Skeletal muscle tissue (tissue), 4 donors: ENCODE data around the gene CENPP. TPM values are rescaled to one million over a fixed set of nuclear protein-coding genes. Genes with fewer than 3 reads are reported as not detected.

Experiments used
- H3K27ac ChIP-seq: one replicate; pipeline ENCODE4 v1.7.0; 2013; ENCODE audit warnings: mild to moderate bottlenecking, low read depth, low read length, inconsistent platforms
- H3K27me3 ChIP-seq, 3 donors: one replicate each; pipeline ENCODE4 v1.7.0; 2013; ENCODE audit warnings: low read length in 3 of 3; ENCODE audit not compliant: control insufficient read depth in 3 of 3, insufficient read depth in 3 of 3
- H3K36me3 ChIP-seq, 3 donors: one replicate each; pipeline ENCODE4 v1.7.0; 2013; ENCODE audit warnings: low read length in 3 of 3; ENCODE audit not compliant: control insufficient read depth in 3 of 3, insufficient read depth in 3 of 3
- H3K4me1 ChIP-seq, 3 donors: one replicate each; pipeline ENCODE4 v1.7.0; 2013; ENCODE audit warnings: low read length in 3 of 3, mild to moderate bottlenecking in 3 of 3; ENCODE audit not compliant: control insufficient read depth in 3 of 3, insufficient read depth in 3 of 3
- H3K4me3 ChIP-seq, 3 donors: one replicate each; pipeline ENCODE4 v1.7.0; 2013; ENCODE audit warnings: low read length in 3 of 3
- H3K9ac ChIP-seq, 3 donors: one replicate each; pipeline ENCODE4 v1.7.0; 2013; ENCODE audit warnings: low read length in 3 of 3, mild to moderate bottlenecking in 3 of 3, moderate library complexity in 2 of 3, low read depth in 1 of 3
- H3K9me3 ChIP-seq, 3 donors: one replicate each; pipeline ENCODE4 v1.7.0; 2013; ENCODE audit warnings: low read length in 3 of 3; ENCODE audit not compliant: control insufficient read depth in 3 of 3
- total RNA-seq: library from RNA; depleted of rRNA; stranded (reverse); fragments of >200 nt; gene quantifications from one replicate; pipeline ENCODE4 v1.2.3, GENCODE V29; 2014
- donor health status: Osteomylitis.

The CENPP gene
- total RNA-seq, 1 donor from 2014 or later, result 15.7 TPM

GRCh38 chr9:92650839-92651621 lies 325.3 kb downstream of the CENPP start:
- Histone ChIP-seq H3K36me3 (peaks cover 38 to 40% (median 38%) of the 10 kb centered on the region in 3 donors), H3K9ac (no peak overlapping the region), H3K4me3 (no peak overlapping the region), H3K27me3 (no peaks in the 10 kb centered on the region), H3K9me3 (no peaks in the 10 kb centered on the region), H3K27ac (no peak overlapping the region), H3K4me1 (peaks cover 6 to 10% (median 9%) of the 10 kb centered on the region in 3 donors)

- H3K9ac ChIP-seq, result no peak overlapping the region
- H3K36me3 ChIP-seq, result peaks cover 29 to 38% (median 38%) of the 10 kb centered on the region in 3 donors
- peaks cover 6 to 10% (median 9%) of the 10 kb centered on the region in 3 donors for H3K4me1 ChIP-seq
- no peaks in the 10 kb centered on the region for H3K27me3 ChIP-seq
- no peaks in the 10 kb centered on the region for H3K9me3 ChIP-seq
- H3K4me3 ChIP-seq, result no peak overlapping the region
- no peak overlapping the region for H3K27ac ChIP-seq
Measured at GRCh38 chr9:92652461-92652860, 326.7 kb downstream of the CENPP start.

GRCh38 chr9:92654481-92655301 lies 328.9 kb downstream of the CENPP start:
- no peak overlapping the region for H3K27ac ChIP-seq
- no peak overlapping the region for H3K4me3 ChIP-seq
- peaks cover 6 to 14% (median 9%) of the 10 kb centered on the region in 3 donors for H3K4me1 ChIP-seq
- peaks cover 12 to 29% (median 26%) of the 10 kb centered on the region in 3 donors for H3K36me3 ChIP-seq
- no peak overlapping the region for H3K9ac ChIP-seq
- no peaks in the 10 kb centered on the region for H3K27me3 ChIP-seq
- no peaks in the 10 kb centered on the region for H3K9me3 ChIP-seq

- no peaks in the 10 kb centered on the region for H3K27me3 ChIP-seq
- H3K4me1 ChIP-seq, result peaks cover 6 to 14% (median 9%) of the 10 kb centered on the region in 3 donors
- no peak overlapping the region for H3K4me3 ChIP-seq
- H3K27ac ChIP-seq, result no peak overlapping the region
- no peaks in the 10 kb centered on the region for H3K9me3 ChIP-seq
- H3K9ac ChIP-seq, result no peak overlapping the region
- peaks cover 11 to 29% (median 26%) of the 10 kb centered on the region in 3 donors for H3K36me3 ChIP-seq
Measured at GRCh38 chr9:92655366-92655765, 329.6 kb downstream of the CENPP start.

- Histone ChIP-seq H3K27me3 (no peaks in the 10 kb centered on the region), H3K36me3 (peaks cover 8 to 25% (median 20%) of the 10 kb centered on the region in 3 donors), H3K9ac (no peak overlapping the region), H3K4me1 (peaks cover 6 to 14% (median 9%) of the 10 kb centered on the region in 3 donors), H3K4me3 (no peak overlapping the region), H3K9me3 (no peaks in the 10 kb centered on the region), H3K27ac (no peak overlapping the region)
Measured at GRCh38 chr9:92655896-92656536, 330.3 kb downstream of the CENPP start.

GRCh38 chr9:92656537-92656925 lies 330.8 kb downstream of the CENPP start:
- Histone ChIP-seq H3K9ac (no peak overlapping the region), H3K36me3 (peaks cover 6 to 25% (median 18%) of the 10 kb centered on the region in 3 donors), H3K4me1 (peaks cover 6 to 14% (median 9%) of the 10 kb centered on the region in 3 donors), H3K27ac (no peak overlapping the region), H3K4me3 (no peak overlapping the region), H3K9me3 (no peaks in the 10 kb centered on the region), H3K27me3 (no peaks in the 10 kb centered on the region)

GRCh38 chr9:92657296-92658094 lies 331.7 kb downstream of the CENPP start:
- H3K4me3 ChIP-seq, result no peak overlapping the region
- H3K36me3 ChIP-seq, result peaks cover 6 to 25% (median 19%) of the 10 kb centered on the region in 3 donors
- H3K4me1 ChIP-seq, result peaks cover 6 to 14% (median 9%) of the 10 kb centered on the region in 3 donors
- H3K27ac ChIP-seq, result no peak overlapping the region
- no peaks in the 10 kb centered on the region for H3K9me3 ChIP-seq
- no peaks in the 10 kb centered on the region for H3K27me3 ChIP-seq
- no peak overlapping the region for H3K9ac ChIP-seq

GRCh38 chr9:92658176-92658575 lies 332.4 kb downstream of the CENPP start:
- Histone ChIP-seq H3K4me1 (peaks cover 6 to 14% (median 9%) of the 10 kb centered on the region in 3 donors), H3K36me3 (peaks cover 6 to 24% (median 16%) of the 10 kb centered on the region in 3 donors), H3K27ac (no peak overlapping the region), H3K27me3 (no peaks in the 10 kb centered on the region), H3K9ac (no peak overlapping the region), H3K9me3 (no peaks in the 10 kb centered on the region), H3K4me3 (no peak overlapping the region)

DNA sequence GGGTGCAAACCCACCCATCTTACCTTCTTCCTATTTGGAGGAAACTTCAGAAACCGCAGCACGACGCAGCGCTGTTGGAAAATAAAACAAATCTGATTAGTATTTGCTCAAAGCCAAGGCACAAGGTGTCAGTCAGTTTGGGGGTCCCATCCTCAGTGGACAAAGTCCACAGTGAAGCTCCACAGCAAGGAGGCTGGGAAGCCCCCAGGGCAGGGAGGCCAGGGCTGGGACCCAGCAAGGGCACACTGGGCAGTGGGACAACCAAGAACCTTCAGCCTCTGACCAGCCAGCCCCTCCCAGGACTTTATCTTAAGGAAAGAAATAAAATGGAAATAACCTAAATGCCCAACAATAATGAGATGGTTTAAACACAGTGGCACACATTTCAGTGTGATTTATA lies 332.9 kb downstream of the CENPP start:
- no peak overlapping the region for H3K27ac ChIP-seq
- H3K27me3 ChIP-seq, result no peaks in the 10 kb centered on the region
- H3K9ac ChIP-seq, result no peak overlapping the region
- no peak overlapping the region for H3K4me3 ChIP-seq
- peaks cover 6 to 14% (median 9%) of the 10 kb centered on the region in 3 donors for H3K4me1 ChIP-seq
- no peaks in the 10 kb centered on the region for H3K9me3 ChIP-seq
- H3K36me3 ChIP-seq, result peaks cover 6 to 28% (median 16%) of the 10 kb centered on the region in 3 donors
